ENCODE data around the gene DPH1.
"Not testable (repeated sequence)": the region's sequence is repeated elsewhere in the genome, so short reads cannot be mapped to it uniquely, and the experiment has no call there.

Gene DPH1

DNA sequence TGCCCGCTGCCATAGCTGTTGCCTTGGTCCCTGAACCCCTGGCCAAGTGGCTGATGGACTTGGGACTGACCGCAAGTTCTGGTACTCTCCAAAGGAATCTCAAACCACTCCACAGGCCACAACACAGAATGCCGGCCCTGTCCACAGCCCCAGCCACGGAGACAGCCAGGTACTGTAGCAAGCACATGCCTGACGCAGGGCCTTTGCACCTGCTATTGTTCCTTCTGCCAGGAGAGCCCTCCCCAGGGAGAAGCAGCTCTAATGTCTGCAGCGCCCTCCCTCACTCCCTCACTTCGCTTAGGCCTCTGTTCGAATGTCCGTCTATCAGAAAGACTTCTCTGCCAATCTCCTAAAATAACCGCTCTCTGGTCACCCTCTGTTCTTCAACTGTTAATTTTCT, 20.2 kb upstream of the DPH1 start:
- DNase-seq: no peak

- DNase-seq: no peak
These were observed 18.3 kb upstream of the DPH1 start for GRCh38 chr17:2011411-2012371.

- DNase-seq: no peak
These were observed 17.5 kb upstream of the DPH1 start for GRCh38 chr17:2012499-2012898.

DNA sequence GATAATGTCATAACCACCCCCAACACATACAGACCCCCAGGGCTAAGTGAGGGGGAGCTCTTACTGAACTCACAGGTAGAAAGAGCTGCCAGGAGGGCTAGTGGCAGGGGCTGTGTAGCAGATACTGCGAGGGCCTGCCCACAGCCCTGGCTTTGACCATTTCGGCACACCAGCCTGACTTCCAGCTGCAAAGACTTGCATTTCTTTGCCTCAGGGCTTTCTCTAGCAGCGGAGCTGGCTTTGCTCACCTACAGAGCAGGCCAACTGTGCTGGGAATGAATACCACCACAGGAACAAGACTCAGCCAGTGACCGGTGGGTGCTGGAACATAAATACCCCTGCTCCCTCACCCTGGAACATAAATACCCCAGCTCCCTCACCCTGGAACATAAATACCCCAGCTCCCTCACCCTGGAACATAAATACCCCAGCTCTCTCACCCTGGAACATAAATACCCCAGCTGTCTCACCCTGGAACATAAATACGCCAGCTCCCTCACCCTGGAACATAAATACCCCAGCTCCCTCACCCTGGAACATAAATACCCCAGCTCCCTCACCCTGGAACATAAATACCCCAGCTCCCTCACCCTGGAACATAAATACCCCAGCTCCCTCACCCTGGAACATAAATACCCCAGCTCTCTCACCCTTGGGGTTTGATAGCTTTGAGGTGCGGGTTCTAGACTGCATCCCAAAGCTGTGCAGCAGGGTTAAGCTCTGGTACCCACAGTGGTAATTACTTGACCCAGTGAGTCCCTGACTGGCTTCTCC, 16.5 kb upstream of the DPH1 start:
- not testable (repeated sequence) for DNase-seq

DNA sequence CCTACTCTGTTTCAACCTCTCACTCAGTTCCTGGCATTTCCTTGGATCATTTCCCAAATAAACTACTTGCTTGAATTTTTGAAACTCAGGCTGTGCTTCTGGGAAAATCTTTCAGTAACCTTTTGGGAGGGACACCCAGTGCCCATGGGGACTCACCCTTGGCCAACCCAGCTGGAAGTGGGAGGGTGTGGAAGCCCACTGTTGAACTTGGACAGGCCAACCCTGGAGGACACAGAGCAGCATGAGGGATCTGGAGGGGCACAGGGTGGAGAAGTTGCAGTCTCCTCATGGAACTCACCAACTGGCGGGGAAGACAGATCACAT, 16.0 kb upstream of the DPH1 start:
- DNase-seq: no peak

DNA sequence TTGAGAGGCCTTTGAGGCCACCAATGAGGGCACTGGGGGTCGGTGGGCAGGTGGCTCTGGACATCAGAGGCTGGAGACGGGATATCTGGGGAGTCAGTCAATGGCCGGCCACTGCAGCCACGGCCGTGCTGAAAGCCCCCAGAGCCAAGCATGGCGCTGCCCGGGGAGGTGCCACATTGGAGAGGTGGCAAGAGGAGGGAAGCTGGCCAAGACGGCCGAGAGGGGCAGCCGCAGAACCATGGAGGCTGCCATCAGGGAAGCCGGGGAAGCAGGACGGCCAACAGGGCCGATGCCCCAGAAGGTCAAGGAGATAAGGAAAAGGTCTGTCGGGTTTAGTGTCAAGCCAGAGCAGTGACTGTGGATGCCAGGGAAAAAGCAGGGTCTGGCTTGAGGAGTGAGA, 14.6 kb upstream of the DPH1 start:
- DNase-seq: no peak

- DNase-seq: no peak
These were observed 13.5 kb upstream of the DPH1 start for GRCh38 chr17:2016494-2016893.

DNA sequence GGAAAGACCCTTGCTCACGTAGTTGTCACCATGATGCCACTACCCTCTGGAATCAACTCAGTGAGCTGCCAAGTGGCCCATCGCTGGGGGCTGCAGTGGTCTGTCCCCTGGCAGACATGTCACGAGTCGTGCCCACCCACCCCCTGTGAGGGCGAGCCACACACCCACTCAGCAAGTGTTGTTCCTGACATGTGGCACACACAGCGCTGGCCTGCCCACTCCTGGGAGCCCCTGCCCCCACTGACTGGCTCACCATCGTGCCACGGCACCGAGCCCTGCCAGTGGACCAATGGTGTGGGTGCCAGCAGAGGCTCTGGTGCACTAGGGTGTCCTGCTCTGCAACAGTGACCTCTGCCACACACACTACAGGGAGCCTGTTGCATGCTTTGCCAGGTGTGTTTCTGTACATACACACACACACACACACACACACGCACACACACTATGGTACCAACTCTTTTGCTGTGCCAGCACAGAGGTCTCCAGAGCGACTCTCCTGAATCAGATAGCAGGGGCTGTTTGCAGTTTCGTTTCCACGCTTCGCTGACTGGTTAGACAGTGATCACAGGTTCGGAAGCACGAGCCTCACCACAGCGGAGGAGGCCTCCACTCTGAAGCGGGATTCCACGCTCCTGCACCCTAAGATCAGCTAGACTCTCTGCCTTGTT, 12.5 kb upstream of the DPH1 start:
- no peak for DNase-seq

GRCh38 chr17:2018716-2019510, 11.0 kb upstream of the DPH1 start:
- no peak for DNase-seq

- no peak for DNase-seq
These were observed 10.2 kb upstream of the DPH1 start for GRCh38 chr17:2019723-2020122.

DNA sequence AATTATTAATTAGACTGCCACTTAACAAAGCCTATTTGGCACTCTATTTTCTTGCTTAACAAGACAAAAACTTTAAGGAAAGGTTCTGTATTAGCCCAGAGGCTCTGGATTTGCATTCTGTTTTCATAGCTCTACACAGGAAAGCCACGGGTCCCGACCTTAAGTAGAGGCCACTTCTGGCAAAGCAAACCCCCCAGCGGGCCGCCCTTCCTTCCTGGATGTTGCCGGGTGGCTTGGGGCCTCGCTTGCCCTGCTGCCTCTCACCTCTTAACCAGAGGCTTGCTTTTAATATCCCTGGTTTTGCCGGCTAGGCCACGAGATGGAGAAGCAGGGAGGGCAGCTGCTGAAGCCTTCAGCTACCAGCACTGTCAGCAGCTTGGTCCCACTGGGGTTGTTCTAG, 9.2 kb upstream of the DPH1 start:
- no peak for DNase-seq

DNA sequence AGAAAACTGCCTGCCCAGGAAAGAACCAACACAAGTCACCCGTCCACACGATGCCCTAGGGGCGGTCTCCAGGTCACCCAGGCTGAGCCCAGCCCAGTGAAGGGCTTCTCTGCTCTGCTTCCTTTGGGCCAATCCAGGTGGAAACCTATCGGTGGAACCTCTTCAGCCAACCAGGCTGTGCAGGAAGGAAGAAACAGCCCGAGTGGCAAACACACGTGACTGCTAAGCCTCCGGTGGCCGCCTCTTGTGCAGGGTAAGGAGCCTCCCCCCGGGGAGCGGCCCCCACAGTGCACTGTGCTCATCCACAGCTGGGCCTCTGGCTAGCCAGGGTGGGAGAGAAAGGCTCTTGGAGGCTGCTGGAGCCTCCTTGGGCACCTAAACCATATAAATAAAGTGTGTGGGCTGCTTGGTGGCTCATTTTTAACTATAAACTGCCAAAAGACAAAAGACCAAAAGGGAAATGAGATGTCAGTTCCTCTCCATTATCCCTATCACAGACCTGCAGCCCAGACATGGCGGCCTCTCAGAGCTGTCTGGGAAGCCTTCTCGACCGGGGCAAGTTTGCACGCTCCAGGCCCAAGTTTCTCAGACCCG, 7.2 kb upstream of the DPH1 start:
- DNase-seq: no peak

GRCh38 chr17:2023256-2023655, 6.7 kb upstream of the DPH1 start:
- DNase-seq: no peak

DNA sequence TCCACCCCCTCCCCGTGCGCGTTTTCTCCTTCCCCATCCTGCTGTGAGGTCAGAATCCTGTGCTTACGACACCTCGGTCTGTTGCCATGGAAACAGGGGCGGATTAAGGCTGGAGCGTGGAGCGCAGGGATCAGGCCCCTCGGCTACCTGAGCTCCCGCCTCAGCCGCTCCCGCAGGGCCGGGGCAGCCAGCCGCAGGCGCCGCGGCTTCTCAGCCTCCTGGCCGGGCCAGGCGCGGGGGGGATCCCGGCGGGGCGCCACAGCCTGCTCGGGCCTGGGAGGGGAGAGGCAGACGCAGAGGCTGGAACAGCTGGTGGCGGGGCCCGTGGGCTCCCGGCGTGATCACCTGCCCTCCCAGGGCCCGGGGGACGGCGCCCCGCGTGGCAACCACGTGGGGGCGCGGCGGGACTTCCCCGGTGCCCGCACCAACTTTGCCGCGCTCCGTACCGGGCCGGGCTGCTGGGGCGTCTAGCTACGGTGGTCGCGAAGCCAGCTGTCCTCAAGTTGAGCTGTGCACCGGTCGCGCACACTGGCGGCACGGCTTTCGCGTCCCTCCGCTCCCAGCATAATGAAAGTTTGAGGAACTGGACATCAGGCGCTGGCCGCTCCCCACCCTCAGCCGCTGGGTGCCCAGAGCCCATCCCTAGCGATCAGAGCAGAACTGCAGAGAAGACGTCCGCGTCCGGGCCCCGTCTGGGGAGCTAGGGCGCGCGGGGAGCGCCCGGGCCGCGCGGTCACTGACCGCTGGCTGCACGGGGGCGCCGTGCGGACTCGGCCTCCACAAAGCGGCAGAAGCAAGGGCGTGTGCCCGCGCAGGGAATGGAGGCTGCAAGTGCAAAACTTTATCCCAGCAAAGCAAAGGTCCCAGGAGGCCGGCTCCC, 6.0 kb upstream of the DPH1 start:
- DNase-seq: peak; percentile 59

- no peak for DNase-seq
These were observed 5.3 kb upstream of the DPH1 start for GRCh38 chr17:2024572-2025219.

DNA sequence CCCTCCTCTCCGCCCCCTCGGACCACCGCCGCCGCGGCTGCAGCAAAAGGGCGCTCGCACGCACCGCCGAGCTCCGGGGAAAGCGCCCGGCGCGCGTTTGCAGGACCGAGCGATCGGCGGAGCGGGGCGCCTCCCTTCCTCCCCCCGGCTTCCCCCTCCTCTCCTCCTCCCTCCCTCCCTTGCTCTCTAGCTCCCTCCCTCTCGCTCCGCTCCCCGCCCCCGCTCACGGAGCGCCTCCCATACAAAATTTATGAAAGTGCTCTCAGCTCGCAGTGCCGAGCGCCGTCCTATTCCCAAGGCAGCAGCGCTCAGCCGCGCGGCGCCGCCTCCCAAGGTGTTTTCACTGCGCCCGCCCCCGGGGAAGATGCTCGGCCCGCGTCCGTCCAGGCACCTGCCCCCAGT, 4.7 kb upstream of the DPH1 start, which contains the start of gene RTN4RL1:
TSS of gene RTN4RL1 (minus strand) at position 115 of the 402 bp plus-strand sequence. CDS start 469 bp downstream, outside the sequence.
- DNase-seq: peak; percentile 39

DNA sequence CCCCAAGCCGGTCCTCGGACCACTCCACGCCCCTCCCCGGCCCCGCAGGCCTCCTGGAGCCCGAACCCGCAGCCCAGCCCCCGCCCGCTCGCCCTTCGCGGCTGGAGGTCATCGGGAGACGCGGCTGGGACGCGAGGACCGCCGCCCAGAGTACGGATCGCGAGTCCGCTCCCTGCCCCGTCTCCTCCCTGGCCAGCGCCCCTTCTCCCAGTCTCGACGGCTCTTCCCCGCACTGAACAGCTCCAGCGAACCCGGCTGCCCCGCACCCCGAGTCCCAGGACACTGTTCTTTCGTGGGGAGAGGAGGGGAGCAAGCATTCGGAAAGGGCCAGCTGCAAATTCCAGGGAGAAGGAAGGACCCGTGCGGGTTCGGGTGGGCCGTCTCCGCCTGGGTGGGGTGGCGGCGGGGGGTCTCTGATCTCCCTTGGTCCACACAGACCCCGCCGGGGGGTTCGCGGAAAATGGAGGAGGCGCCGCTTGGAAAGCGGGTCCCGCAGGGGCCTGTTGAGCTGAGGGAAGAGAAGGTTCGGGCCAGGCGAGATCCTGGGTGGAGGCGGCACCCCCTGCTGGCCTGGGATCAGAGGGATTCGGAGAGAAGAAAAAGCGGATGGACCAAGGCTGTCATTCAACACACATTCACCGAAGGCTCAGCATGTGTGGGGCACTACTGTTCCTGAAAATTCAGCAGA, 4.2 kb upstream of the DPH1 start:
- peak; percentile 57 for DNase-seq

GRCh38 chr17:2027528-2028233, 2.3 kb upstream of the DPH1 start:
- no peak for DNase-seq

GRCh38 chr17:2028234-2028614, 1.7 kb upstream of the DPH1 start:
- DNase-seq: no peak

Measured in inflammatory macrophage treated with lipopolysaccharide for 4 hours (primary cell).